GM13976 (cell line): ENCODE results near the gene THSD4.
A peak's percentile ranks its signal among the peaks of the same experiment; 100 is the strongest.

ENCODE experiments used
- DNase-seq: peaks from one replicate; pipeline ENCODE4 v3.0.0; 2012; ENCODE audit warnings: low spot score
- CTCF ChIP-seq: IDR thresholded peaks from 2 replicates; pipeline ENCODE4 v1.5.1; 2012; ENCODE audit warnings: borderline replicate concordance, mild to moderate bottlenecking; ENCODE audit not compliant: insufficient read depth; ENCODE audit errors: extremely low read depth, missing control alignments, control extremely low read depth
- in situ Hi-C: fragments of 300-500 bp; cut with MboI; formaldehyde crosslinking; loops from one replicate; pipeline ENCODE4 v1.12.0; 2022; ENCODE audit warnings: low sequenced_read_pairs, mixed read lengths, inconsistent platforms; ENCODE audit not compliant: unreplicated experiment

The THSD4 gene

GRCh38 chr15:71743861-71744382, 628.7 kb downstream of the THSD4 start:
- peak; percentile 65 for TF ChIP-seq CTCF
- in situ Hi-C loops = no loop called here
- DNase-seq = peak; percentile 71

- in situ Hi-C loops = no loop called here
- DNase-seq = no peak
- no peak for TF ChIP-seq CTCF
Measured at GRCh38 chr15:71746719-71747118, 631.4 kb downstream of the THSD4 start.

- TF ChIP-seq CTCF = no peak
- in situ Hi-C loops = no loop called here
- no peak for DNase-seq
Measured at GRCh38 chr15:71747128-71748083, 632.1 kb downstream of the THSD4 start.

GRCh38 chr15:71748293-71748718, 633.0 kb downstream of the THSD4 start:
- no peak for DNase-seq
- TF ChIP-seq CTCF = no peak
- in situ Hi-C loops = no loop called here

GRCh38 chr15:71749500-71749899, 634.2 kb downstream of the THSD4 start:
- in situ Hi-C loops = no loop called here
- DNase-seq = no peak
- no peak for TF ChIP-seq CTCF

GRCh38 chr15:71752128-71752527, 636.9 kb downstream of the THSD4 start:
- no peak for DNase-seq
- no peak for TF ChIP-seq CTCF
- in situ Hi-C loops = no loop called here
